PFSK-1 (cell line): ENCODE results near the gene SLC5A1.

Source experiments
- FOXP2 ChIP-seq: optimal IDR thresholded peaks from 2 replicates; pipeline ENCODE3; 2011; ENCODE audit warnings: borderline replicate concordance, control low read depth, inconsistent platforms; ENCODE audit not compliant: insufficient read depth; ENCODE audit errors: extremely low read length, extremely low read depth
- POLR2AphosphoS5 ChIP-seq: IDR thresholded peaks from 2 replicates; pipeline ENCODE4 v1.6.1; 2012; ENCODE audit warnings: low read depth, mild to moderate bottlenecking, control low read depth, low read length, moderate library complexity
- SIN3A ChIP-seq: IDR thresholded peaks from 2 replicates; pipeline ENCODE4 v1.6.1; 2012; ENCODE audit warnings: mild to moderate bottlenecking, low read length, moderate library complexity, borderline replicate concordance; ENCODE audit not compliant: insufficient read depth
- TAF1 ChIP-seq: IDR thresholded peaks from 2 replicates; pipeline ENCODE4 v1.6.1; 2012; ENCODE audit warnings: low read length, control low read depth, borderline replicate concordance; ENCODE audit not compliant: insufficient read depth
- TF ChIP-seq, protein P1 (sequence below), 2 experiments: IDR thresholded peaks; 2 replicates each; pipeline versions ENCODE4 v1.6.1 to v1.8.0; 2011 to 2012; ENCODE audit warnings: low read depth in 2 of 2, low read length in 2 of 2, control low read depth in 1 of 2, inconsistent platforms in 1 of 2, mild to moderate bottlenecking in 1 of 2, moderate library complexity in 1 of 2; ENCODE audit not compliant: insufficient read depth in 1 of 2

SLC5A1 gene

DNA sequence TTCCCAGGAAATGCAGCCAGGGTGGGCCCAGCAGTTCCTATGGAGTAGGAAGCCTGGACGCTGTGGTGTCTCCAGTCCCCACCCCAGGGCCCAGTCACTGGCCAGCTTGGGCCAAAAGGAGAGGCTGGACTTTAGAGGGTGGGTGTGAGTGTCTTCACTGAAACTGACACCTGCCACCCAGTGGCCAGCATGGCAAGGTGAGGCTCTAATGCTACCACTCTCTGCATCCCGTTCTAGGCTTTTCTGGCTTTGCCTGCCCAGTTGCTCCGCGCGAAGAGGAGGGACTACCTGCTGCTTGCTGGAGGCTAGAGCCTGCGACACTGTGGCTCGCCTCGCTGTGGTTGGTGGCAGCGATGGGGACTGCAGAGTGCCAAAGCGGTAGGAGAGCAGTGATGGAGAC, 80.6 kb downstream of the SLC5A1 start:
- no peak for TF ChIP-seq FOXP2
- no peak for TF ChIP-seq SIN3A
- TF ChIP-seq POLR2AphosphoS5, result no peak
- TF ChIP-seq, protein P1, sequence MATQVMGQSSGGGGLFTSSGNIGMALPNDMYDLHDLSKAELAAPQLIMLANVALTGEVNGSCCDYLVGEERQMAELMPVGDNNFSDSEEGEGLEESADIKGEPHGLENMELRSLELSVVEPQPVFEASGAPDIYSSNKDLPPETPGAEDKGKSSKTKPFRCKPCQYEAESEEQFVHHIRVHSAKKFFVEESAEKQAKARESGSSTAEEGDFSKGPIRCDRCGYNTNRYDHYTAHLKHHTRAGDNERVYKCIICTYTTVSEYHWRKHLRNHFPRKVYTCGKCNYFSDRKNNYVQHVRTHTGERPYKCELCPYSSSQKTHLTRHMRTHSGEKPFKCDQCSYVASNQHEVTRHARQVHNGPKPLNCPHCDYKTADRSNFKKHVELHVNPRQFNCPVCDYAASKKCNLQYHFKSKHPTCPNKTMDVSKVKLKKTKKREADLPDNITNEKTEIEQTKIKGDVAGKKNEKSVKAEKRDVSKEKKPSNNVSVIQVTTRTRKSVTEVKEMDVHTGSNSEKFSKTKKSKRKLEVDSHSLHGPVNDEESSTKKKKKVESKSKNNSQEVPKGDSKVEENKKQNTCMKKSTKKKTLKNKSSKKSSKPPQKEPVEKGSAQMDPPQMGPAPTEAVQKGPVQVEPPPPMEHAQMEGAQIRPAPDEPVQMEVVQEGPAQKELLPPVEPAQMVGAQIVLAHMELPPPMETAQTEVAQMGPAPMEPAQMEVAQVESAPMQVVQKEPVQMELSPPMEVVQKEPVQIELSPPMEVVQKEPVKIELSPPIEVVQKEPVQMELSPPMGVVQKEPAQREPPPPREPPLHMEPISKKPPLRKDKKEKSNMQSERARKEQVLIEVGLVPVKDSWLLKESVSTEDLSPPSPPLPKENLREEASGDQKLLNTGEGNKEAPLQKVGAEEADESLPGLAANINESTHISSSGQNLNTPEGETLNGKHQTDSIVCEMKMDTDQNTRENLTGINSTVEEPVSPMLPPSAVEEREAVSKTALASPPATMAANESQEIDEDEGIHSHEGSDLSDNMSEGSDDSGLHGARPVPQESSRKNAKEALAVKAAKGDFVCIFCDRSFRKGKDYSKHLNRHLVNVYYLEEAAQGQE (IDR thresholded peaks at IDR 0.05; ENCODE audit: insufficient read depth in 1 of 2, low read depth in 2 of 2, low read length in 2 of 2), result no peak
- no peak for TF ChIP-seq TAF1

DNA sequence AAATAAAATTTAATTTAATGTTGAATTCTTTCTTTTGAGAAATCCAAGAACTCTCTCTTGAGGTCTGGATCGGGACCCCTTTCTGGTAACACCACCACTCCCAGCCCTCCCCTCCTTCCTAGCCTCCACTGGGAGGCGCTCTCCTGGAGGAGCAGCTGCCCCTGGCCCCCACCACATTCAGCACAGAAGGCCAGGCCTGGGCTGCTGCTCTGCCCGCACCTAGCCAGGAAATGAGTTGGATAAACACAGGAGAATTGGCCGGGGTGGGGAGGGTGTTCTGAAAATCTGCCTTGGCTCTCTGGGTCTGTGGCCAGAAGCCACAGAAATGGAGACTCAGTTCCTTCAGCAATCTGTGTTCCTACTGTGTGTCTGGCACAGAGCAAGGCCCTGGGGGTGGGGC, 84.8 kb downstream of the SLC5A1 start:
- no peak for TF ChIP-seq POLR2AphosphoS5
- TF ChIP-seq SIN3A, result no peak
- no peak for TF ChIP-seq TAF1
- TF ChIP-seq FOXP2, result no peak
- TF ChIP-seq, protein P1 (IDR thresholded peaks at IDR 0.05; ENCODE audit: insufficient read depth in 1 of 2, low read depth in 2 of 2, low read length in 2 of 2), result no peak

DNA sequence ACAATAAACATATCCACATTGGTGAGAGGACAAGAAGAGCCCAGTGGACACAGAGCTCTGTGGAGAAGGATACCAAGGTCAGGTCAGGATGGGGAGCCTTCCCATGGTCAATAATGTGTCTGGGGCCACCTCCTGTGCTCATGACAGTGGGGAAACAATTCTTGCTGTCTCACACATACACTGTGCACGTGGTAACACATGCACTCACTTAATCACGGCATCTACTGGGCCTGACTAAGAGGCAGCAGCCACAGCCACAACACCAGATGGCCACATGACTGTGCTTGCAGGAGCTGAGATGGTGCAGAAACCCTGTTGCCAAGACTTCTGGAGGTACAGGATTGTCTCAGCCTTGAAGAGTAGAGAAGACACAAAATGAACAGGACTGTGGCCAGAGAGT, 87.4 kb downstream of the SLC5A1 start:
- TF ChIP-seq POLR2AphosphoS5 (no peak), TAF1 (no peak), FOXP2 (no peak), SIN3A (no peak)

DNA sequence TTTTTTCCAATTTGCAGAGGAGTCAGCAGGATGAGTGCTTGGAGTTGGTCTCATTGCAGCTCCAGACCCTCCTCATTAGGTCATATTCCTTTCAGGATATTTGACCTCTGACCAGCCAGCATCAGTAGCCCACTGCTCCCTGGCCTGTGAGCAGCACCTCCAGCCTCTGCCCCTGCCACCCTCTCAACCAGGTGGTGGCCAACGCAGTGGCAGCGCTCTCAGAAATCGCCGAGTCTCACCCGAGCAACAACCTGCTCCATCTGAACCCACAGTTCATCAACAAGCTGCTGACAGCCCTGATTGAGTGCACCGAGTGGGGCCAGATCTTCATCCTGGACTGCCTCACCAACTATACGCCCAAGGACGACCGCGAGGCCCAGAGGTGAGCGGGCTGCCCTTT, 89.1 kb downstream of the SLC5A1 start:
- TF ChIP-seq TAF1, result no peak
- TF ChIP-seq, protein P1 (IDR thresholded peaks at IDR 0.05; ENCODE audit: insufficient read depth in 1 of 2, low read depth in 2 of 2, low read length in 2 of 2), result no peak
- no peak for TF ChIP-seq SIN3A
- TF ChIP-seq FOXP2, result no peak
- TF ChIP-seq POLR2AphosphoS5, result no peak

DNA sequence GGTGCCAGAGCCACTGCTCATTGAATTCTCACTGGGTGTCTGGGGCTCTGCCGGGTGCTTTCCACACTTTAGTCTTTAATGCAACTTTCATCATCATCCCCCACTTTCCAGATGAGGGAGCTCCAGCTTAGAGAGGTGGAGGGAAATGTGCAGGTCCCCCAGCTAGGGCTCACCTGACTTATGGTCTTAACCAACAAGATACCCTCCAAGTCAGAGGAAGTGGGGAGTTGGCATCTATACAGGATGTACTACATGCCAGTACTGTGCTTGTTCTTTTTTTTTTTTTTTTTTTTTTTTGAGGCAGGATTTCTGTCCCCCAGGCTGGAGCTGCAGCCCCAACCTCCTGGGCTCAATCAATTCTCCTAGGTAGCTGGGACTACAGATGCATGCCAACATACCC, 89.7 kb downstream of the SLC5A1 start:
- TF ChIP-seq SIN3A, result no peak
- TF ChIP-seq TAF1, result no peak
- TF ChIP-seq POLR2AphosphoS5, result no peak
- TF ChIP-seq FOXP2, result no peak
- TF ChIP-seq, protein P1 (IDR thresholded peaks at IDR 0.05; ENCODE audit: insufficient read depth in 1 of 2, low read depth in 2 of 2, low read length in 2 of 2), result no peak
